ENCODE results near the gene TCHH. TPM values are rescaled to one million over a fixed set of nuclear protein-coding genes. Genes with fewer than 3 reads are reported as not detected.

Gene TCHH
- total RNA-seq, 1 donor from 2014 or later, result not detected

DNA sequence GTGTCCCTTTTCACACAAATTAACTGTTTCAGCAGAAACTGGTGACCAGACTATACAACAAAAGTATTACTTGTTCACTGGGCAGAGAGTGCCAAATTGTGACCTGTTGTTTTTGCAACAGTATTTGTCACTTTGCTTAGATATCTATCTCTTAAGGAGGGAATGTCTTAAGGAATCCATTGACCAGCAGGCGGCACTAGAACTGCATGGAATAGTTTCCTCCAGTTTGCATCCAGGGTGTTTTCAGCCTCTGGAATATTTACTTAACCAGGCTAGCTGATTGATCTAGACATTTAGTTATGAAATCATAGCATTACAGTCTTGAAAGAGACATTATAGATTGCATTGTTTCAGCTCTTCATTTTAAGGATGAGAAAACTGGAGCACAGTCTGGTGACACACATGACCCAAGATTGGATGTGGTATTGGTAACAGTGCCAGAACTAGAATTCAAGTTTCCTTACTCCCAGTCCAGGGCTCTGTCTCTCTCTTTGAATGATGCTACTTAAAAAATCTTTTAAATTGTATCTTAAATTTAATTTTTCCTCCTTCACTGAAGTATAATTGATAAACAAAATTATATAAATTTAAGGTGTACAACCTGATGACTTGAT is 26.8 kb upstream of the TCHH start:
- Mint-ChIP-seq H3K9me3 (peaks cover 14% of the 10 kb centered on the region), H3K4me1 (ENCODE audit: low read depth) (no peaks in the 10 kb centered on the region), H3K27ac (no peak overlapping the region), H3K27me3 (ENCODE audit: insufficient read depth) (peaks cover 18% of the 10 kb centered on the region), H3K4me3 (no peak overlapping the region), H3K36me3 (ENCODE audit: low read depth) (no peaks in the 10 kb centered on the region)
- DNase-seq (ENCODE audit: low spot score), result no peak
- intact Hi-C loops (cut with micrococcal nuclease), result loop anchor here (1.0 to 2.0 kb wide), 2 partner anchors 43 to 317 kb away; no protein-coding TSS in a partner anchor

- no peak overlapping the region for H3K4me3 Mint-ChIP-seq
- H3K27me3 Mint-ChIP-seq (ENCODE audit: insufficient read depth), result peaks cover 31% of the 10 kb centered on the region
- no peaks in the 10 kb centered on the region for H3K4me1 Mint-ChIP-seq (ENCODE audit: low read depth)
- no peak overlapping the region for H3K27ac Mint-ChIP-seq
- H3K9me3 Mint-ChIP-seq, result no peaks in the 10 kb centered on the region
- no peak for DNase-seq (ENCODE audit: low spot score)
- intact Hi-C loops (cut with micrococcal nuclease), result no loop called here
- H3K36me3 Mint-ChIP-seq (ENCODE audit: low read depth), result no peaks in the 10 kb centered on the region
These were observed 22.0 kb upstream of the TCHH start for GRCh38 chr1:152137215-152137614.

DNA sequence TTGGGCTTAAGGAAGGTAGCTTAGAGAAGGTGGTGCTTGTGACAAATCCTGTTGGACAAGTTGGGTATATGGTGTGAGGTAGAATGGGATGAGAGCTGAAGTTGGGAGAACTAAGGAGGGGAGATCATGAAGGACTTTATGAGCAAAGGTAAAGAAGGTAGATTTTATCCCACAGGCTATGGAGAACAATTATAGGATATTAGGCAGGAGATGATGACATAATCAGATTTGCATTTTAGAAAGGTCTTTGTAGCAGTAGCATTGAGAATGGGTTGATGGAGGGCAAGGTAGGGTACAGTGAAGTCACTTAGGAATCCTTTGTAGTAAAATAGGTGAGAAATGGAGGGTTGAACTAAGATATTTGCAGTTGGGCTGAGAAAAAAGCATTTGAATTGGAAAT is 14.9 kb upstream of the TCHH start:
- Mint-ChIP-seq H3K4me1 (ENCODE audit: low read depth) (no peaks in the 10 kb centered on the region), H3K36me3 (ENCODE audit: low read depth) (no peaks in the 10 kb centered on the region), H3K27me3 (ENCODE audit: insufficient read depth) (peaks cover 52% of the 10 kb centered on the region), H3K27ac (no peak overlapping the region), H3K4me3 (no peak overlapping the region), H3K9me3 (no peaks in the 10 kb centered on the region)
- DNase-seq (ENCODE audit: low spot score), result no peak
- intact Hi-C loops (cut with micrococcal nuclease), result no loop called here

DNA sequence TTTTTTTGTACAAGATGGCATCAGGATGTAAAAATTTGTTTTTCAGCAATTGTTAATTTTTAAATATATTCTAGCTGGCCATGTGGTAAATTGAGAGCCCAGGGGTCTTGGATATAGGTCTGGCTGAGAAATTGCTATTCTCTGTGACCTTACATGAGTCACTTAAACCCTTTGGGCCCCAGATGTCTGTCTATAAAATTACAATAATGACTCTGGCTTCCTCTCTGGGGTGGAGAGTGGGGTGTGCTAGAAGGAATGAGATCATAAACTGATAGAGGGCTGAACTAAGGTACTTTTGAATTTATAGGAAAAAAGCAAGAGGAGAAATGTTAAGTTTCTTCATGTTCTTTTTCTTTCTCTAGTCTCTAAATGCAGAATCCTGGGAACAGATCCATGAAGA is 12.4 kb upstream of the TCHH start:
- no peak for DNase-seq (ENCODE audit: low spot score)
- intact Hi-C loops (cut with micrococcal nuclease), result no loop called here
- Mint-ChIP-seq H3K9me3 (no peaks in the 10 kb centered on the region), H3K4me1 (ENCODE audit: low read depth) (no peaks in the 10 kb centered on the region), H3K36me3 (ENCODE audit: low read depth) (no peaks in the 10 kb centered on the region), H3K4me3 (no peak overlapping the region), H3K27ac (no peak overlapping the region), H3K27me3 (ENCODE audit: insufficient read depth) (peaks cover 48% of the 10 kb centered on the region)

GRCh38 chr1:152125834-152126443 is 10.7 kb upstream of the TCHH start:
- intact Hi-C loops (cut with micrococcal nuclease), result no loop called here
- Mint-ChIP-seq H3K27ac (no peak overlapping the region), H3K36me3 (ENCODE audit: low read depth) (no peaks in the 10 kb centered on the region), H3K9me3 (no peaks in the 10 kb centered on the region), H3K4me1 (ENCODE audit: low read depth) (no peaks in the 10 kb centered on the region), H3K4me3 (no peak overlapping the region), H3K27me3 (ENCODE audit: insufficient read depth) (peaks cover 59% of the 10 kb centered on the region)
- DNase-seq (ENCODE audit: low spot score), result no peak

GRCh38 chr1:152118915-152119314 is 3.7 kb upstream of the TCHH start:
- H3K4me1 Mint-ChIP-seq (ENCODE audit: low read depth), result no peaks in the 10 kb centered on the region
- intact Hi-C loops (cut with micrococcal nuclease), result no loop called here
- H3K36me3 Mint-ChIP-seq (ENCODE audit: low read depth), result no peaks in the 10 kb centered on the region
- no peaks in the 10 kb centered on the region for H3K9me3 Mint-ChIP-seq
- H3K27ac Mint-ChIP-seq, result no peak overlapping the region
- H3K27me3 Mint-ChIP-seq (ENCODE audit: insufficient read depth), result peaks cover 49% of the 10 kb centered on the region
- no peak overlapping the region for H3K4me3 Mint-ChIP-seq
- DNase-seq (ENCODE audit: low spot score), result no peak

- DNase-seq (ENCODE audit: low spot score), result no peak
- intact Hi-C loops (cut with micrococcal nuclease), result loop anchor here (2.0 to 5.0 kb wide), 2 partner anchors 61 to 76 kb away; no protein-coding TSS in a partner anchor
- peaks cover 21% of the 10 kb centered on the region for H3K27me3 Mint-ChIP-seq (ENCODE audit: insufficient read depth)
- no peaks in the 10 kb centered on the region for H3K9me3 Mint-ChIP-seq
- H3K4me3 Mint-ChIP-seq, result no peak overlapping the region
- no peak overlapping the region for H3K27ac Mint-ChIP-seq
- H3K4me1 Mint-ChIP-seq (ENCODE audit: low read depth), result peaks cover 5% of the 10 kb centered on the region
- peaks cover 1% of the 10 kb centered on the region for H3K36me3 Mint-ChIP-seq (ENCODE audit: low read depth)
These were observed 2.3 kb downstream of the TCHH start for GRCh38 chr1:152112885-152113432.

DNA sequence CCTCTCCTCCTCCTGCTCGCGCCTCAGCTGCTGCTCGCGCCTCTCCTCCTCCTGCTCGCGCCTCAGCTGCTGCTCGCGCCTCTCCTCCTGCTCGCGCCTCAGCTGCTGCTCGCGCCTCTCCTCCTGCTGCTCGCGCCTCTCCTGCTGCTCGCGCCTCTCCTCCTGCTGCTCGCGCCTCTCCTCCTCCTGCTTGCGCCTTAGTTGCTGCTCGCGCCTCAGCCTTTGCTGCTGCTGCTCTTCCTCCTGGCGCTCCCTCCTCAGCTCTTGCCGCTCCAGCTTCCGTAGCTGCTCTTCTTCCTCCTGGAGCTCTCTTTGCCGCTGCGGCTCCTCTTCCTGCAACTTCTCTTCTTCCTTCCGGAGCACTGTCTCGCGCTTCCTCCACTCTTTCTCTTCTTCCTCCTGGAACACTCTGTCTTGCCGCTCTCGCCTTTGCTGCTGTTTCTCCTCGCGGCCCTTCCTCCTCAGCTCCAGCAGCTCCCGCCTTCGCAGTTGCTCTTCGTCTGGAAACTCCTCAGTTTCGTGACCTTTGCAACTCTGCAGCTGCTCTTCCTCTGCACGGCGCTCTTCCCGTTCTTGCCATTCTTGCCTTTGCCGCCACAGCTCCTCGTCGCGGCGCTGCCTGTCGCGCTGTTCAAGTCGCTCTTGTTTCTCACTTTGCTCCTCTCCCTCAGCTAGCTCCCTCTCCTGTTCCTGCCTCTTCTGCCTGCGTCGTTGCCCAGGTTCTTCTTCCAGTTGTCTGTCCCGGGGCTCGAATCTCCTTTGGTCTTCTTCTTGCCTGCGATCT is 3.0 kb downstream of the TCHH start:
- Mint-ChIP-seq H3K4me3 (no peak overlapping the region), H3K27ac (no peak overlapping the region), H3K27me3 (ENCODE audit: insufficient read depth) (peaks cover 25% of the 10 kb centered on the region), H3K9me3 (peaks cover 4% of the 10 kb centered on the region), H3K4me1 (ENCODE audit: low read depth) (peaks cover 11% of the 10 kb centered on the region), H3K36me3 (ENCODE audit: low read depth) (peaks cover 6% of the 10 kb centered on the region)
- intact Hi-C loops (cut with micrococcal nuclease), result loop anchor here (2.0 to 5.0 kb wide), 2 partner anchors 60 to 77 kb away; no protein-coding TSS in a partner anchor
- no peak for DNase-seq (ENCODE audit: low spot score)

DNA sequence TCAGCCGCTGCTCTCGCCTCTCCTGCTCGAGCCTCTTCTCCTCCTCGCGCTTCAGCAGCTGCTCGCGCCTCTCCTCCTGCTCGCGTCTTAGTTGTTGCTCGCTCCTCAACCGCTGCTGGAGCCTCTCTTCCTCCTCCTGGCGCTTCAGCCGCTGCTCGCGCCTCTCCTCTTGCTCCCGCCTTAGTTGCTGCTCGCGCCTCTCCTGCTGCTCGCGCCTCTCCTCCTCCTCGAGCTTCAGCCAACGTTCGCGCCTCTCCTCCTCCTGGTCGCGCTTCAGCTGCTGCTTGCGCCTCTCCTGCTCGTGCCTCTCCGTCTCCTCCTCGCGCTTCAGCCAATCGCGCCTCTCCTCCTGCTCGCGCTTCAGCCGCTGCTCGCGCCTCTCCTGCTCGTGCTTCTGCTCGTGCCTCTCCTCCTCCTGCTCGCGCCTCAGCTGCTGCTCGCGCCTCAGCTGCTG is 3.7 kb downstream of the TCHH start:
- Mint-ChIP-seq H3K27ac (no peak overlapping the region), H3K36me3 (ENCODE audit: low read depth) (peaks cover 7% of the 10 kb centered on the region), H3K27me3 (ENCODE audit: insufficient read depth) (peaks cover 24% of the 10 kb centered on the region), H3K4me3 (no peak overlapping the region), H3K4me1 (ENCODE audit: low read depth) (peaks cover 12% of the 10 kb centered on the region), H3K9me3 (peaks cover 4% of the 10 kb centered on the region)
- intact Hi-C loops (cut with micrococcal nuclease), result loop anchor here (2.0 to 5.0 kb wide), 2 partner anchors 17 to 59 kb away; no protein-coding TSS in a partner anchor
- peak; percentile 19 for DNase-seq (ENCODE audit: low spot score)

DNA sequence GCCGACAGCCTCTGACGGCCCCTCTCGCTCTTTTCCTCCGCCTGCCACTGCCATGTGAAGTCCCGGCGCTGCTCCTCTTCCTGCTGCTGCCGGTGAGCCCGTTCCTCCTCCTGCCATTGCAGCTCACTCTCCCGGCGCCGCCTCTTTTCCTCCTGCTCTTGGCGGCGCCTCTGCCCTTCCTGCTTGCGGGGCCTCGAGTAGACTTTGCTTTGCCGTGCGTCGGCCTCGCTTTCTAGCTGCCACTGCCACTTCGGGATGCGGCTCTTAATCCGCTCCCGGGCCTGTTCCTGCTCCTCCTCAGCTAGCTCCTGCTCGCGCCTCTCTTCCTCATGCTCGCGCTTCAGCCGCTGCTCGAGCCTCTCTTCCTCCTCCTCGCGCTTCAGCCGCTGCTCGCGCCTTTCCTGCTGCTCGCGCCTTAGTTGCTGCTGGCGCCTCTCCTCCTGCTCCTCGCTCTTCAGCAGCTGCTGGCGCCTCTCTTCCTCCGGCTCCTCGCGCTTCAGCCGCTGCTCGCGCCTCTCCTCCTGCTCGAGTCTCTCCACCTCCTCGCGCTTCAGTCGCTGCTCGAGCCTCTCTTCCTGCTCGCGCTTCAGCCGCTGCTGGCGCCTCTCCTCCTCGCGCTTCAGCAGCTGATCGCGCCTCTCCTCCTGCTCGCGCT is 4.3 kb downstream of the TCHH start:
- peaks cover 7% of the 10 kb centered on the region for H3K36me3 Mint-ChIP-seq (ENCODE audit: low read depth)
- H3K4me3 Mint-ChIP-seq, result no peak overlapping the region
- intact Hi-C loops (cut with micrococcal nuclease), result loop anchor here (2.0 to 5.0 kb wide), 2 partner anchors 16 to 59 kb away; no protein-coding TSS in a partner anchor
- peaks cover 4% of the 10 kb centered on the region for H3K9me3 Mint-ChIP-seq
- peaks cover 24% of the 10 kb centered on the region for H3K27me3 Mint-ChIP-seq (ENCODE audit: insufficient read depth)
- peaks cover 12% of the 10 kb centered on the region for H3K4me1 Mint-ChIP-seq (ENCODE audit: low read depth)
- no peak overlapping the region for H3K27ac Mint-ChIP-seq
- peak; percentile 5 for DNase-seq (ENCODE audit: low spot score)

GRCh38 chr1:152110365-152110859 is 4.8 kb downstream of the TCHH start:
- H3K27me3 Mint-ChIP-seq (ENCODE audit: insufficient read depth), result peaks cover 27% of the 10 kb centered on the region
- H3K4me1 Mint-ChIP-seq (ENCODE audit: low read depth), result peaks cover 12% of the 10 kb centered on the region
- peaks cover 7% of the 10 kb centered on the region for H3K36me3 Mint-ChIP-seq (ENCODE audit: low read depth)

DNA sequence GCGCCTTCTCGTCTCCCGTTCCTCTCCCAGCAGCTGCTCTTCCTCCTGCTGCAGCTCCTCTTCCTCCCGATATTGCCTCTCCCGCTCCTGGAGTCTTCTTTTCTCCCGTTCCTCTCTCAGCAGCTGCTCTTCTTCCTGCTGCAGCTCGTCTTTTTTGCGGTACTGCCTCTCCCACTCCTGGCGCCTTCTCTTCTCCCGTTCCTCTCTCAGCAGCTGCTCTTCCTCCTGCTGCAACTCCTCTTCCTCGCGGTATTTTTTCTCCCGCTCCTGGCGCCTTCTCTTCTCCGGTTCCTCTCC is 5.3 kb downstream of the TCHH start:
- Mint-ChIP-seq H3K4me3 (no peak overlapping the region), H3K27me3 (ENCODE audit: insufficient read depth) (peaks cover 31% of the 10 kb centered on the region), H3K9me3 (peaks cover 4% of the 10 kb centered on the region), H3K27ac (no peak overlapping the region), H3K4me1 (ENCODE audit: low read depth) (peaks cover 12% of the 10 kb centered on the region), H3K36me3 (ENCODE audit: low read depth) (peaks cover 7% of the 10 kb centered on the region)
- DNase-seq (ENCODE audit: low spot score), result no peak
- intact Hi-C loops (cut with micrococcal nuclease), result loop anchor here (2.0 to 5.0 kb wide), 2 partner anchors 15 to 58 kb away; no protein-coding TSS in a partner anchor

More at GRCh38 chr1:152110365-152110859, 4.8 kb downstream of the TCHH start:
- Mint-ChIP-seq H3K27ac (no peak overlapping the region), H3K9me3 (peaks cover 4% of the 10 kb centered on the region), H3K4me3 (no peak overlapping the region)
- intact Hi-C loops (cut with micrococcal nuclease), result loop anchor here (2.0 to 5.0 kb wide), 2 partner anchors 16 to 58 kb away; no protein-coding TSS in a partner anchor
- peak; percentile 5 for DNase-seq (ENCODE audit: low spot score)

Data from activated T-helper 1 cell treated with anti-CD3 and anti-CD28 coated beads, Interleukin-12 subunit alpha, Interleukin-12 subunit beta, Interleukin-2, Interleukin-4 antibody, amounts not matched to agents 30 ng/mL and 10 ng/mL and 1 ng/mL, durations not matched to agents 14 hours and 24 hours and 36 hours (primary cell).